GM12878 (cell line): ENCODE data around the gene ARHGEF11. TPM values are rescaled to one million over a fixed set of nuclear protein-coding genes. Genes with fewer than 3 reads are reported as not detected.

Experiments
- ATAC-seq: fragments of 200-7000 bp; cut with Tn5 transposase; 3 replicates; pipeline ENCODE4 v1.9.1; 2020; ENCODE audit warnings: mild to moderate bottlenecking, moderate library complexity
- BruUV-seq: library from RNA; stranded (reverse); fragments of 400-500 nt; replicated peaks from 2 replicates; lab custom pipeline; 2021; lab: Mats Ljungman, UMichigan
- CTCF ChIA-PET: fragments of 300-600 bp; sonication (Branson Sonifier 250); formaldehyde crosslinking; extraction: SDS; loops from one replicate; lab custom pipeline; 2021; ENCODE audit warnings: inconsistent platforms; lab: Yijun Ruan, JAX
- POLR2A ChIA-PET: fragments of 350-600 bp; formaldehyde crosslinking; extraction: SDS; loops from one replicate; lab custom pipeline; 2021; ENCODE audit warnings: inconsistent platforms; lab: Charles Lee
- RAD21 ChIA-PET: fragments of 300-600 bp; sonication (Branson Sonifier 250); formaldehyde crosslinking; loops from one replicate; lab custom pipeline; 2023; ENCODE audit warnings: antibody characterized with exemption; ENCODE audit not compliant: unreplicated experiment; lab: Charles Lee
- SMC1A ChIA-PET: fragments of 300-600 bp; sonication (Branson Sonifier 250); formaldehyde crosslinking; loops from one replicate; lab custom pipeline; 2023; ENCODE audit not compliant: unreplicated experiment, uncharacterized antibody; lab: Charles Lee
- DNase-seq: peaks from one replicate; pipeline ENCODE4 v3.0.0-alpha.2; 2011; ENCODE audit warnings: low read depth, low spot score
- FAIRE-seq: peaks from 3 replicates; lab custom pipeline; 2011; peaks lifted over from hg19 to GRCh38; lab: Jason Lieb, UNC
- H2AFZ ChIP-seq: 2 replicates; pipeline ENCODE4 v1.6.0; 2011; ENCODE audit warnings: low read depth, low read length, control low read depth; ENCODE audit not compliant: control insufficient read depth
- H3K27ac ChIP-seq: 2 replicates; pipeline ENCODE4 v1.5.1; 2011; ENCODE audit warnings: control low read depth; ENCODE audit not compliant: control insufficient read depth, insufficient read depth
- H3K27me3 ChIP-seq, 2 experiments: replicated peaks in 1 of 2; 2 replicates each; pipeline versions ENCODE4 v1.6.0 to v1.6.1; 2011; ENCODE audit warnings: low read length in 1 of 2; ENCODE audit not compliant: control insufficient read depth in 2 of 2, insufficient read depth in 2 of 2
- H3K36me3 ChIP-seq, 2 experiments: 2 replicates each; pipeline ENCODE4 v1.5.1; 2011; ENCODE audit warnings: low read length in 1 of 2; ENCODE audit not compliant: control insufficient read depth in 2 of 2, insufficient read depth in 2 of 2
- H3K4me1 ChIP-seq: 2 replicates; pipeline ENCODE4 v1.6.1; 2011; ENCODE audit warnings: mild to moderate bottlenecking, low read length, moderate library complexity, mixed read lengths; ENCODE audit not compliant: control insufficient read depth, insufficient read depth
- H3K4me2 ChIP-seq: 2 replicates; pipeline ENCODE4 v1.6.0; 2011; ENCODE audit warnings: control low read depth; ENCODE audit not compliant: control insufficient read depth, insufficient read depth
- H3K4me3 ChIP-seq: fragments of 200-600 bp; sonication (generic); 2 replicates; pipeline ENCODE4 v1.5.1; 2016
- H3K79me2 ChIP-seq: 2 replicates; pipeline ENCODE4 v1.6.0; 2011; ENCODE audit warnings: low read length; ENCODE audit not compliant: control insufficient read depth, insufficient read depth
- H3K9ac ChIP-seq: 2 replicates; pipeline ENCODE4 v1.8.0; 2011; ENCODE audit warnings: low read length, control low read depth, mixed read lengths; ENCODE audit not compliant: control insufficient read depth, insufficient read depth
- H3K9me3 ChIP-seq: replicated peaks from 3 replicates; pipeline ENCODE4 v1.5.1; 2011; ENCODE audit warnings: mild to moderate bottlenecking, low read length; ENCODE audit not compliant: control insufficient read depth, insufficient read depth
- H4K20me1 ChIP-seq: 2 replicates; pipeline ENCODE4 v1.6.0; 2011; ENCODE audit not compliant: control insufficient read depth, insufficient read depth
- EGR1 ChIP-seq, 2 experiments: IDR thresholded peaks; 1 replicate in 1 of 2; 2 replicates in 1 of 2; pipeline ENCODE4 v1.6.1; 2011 to 2012; ENCODE audit warnings: low read depth in 2 of 2, low read length in 2 of 2, borderline replicate concordance in 1 of 2, mild to moderate bottlenecking in 1 of 2, moderate library complexity in 1 of 2
- FOXM1 ChIP-seq: IDR thresholded peaks from 2 replicates; pipeline ENCODE4 v1.6.1; 2012; ENCODE audit warnings: low read depth, mild to moderate bottlenecking, inconsistent platforms, low read length, moderate library complexity
- IKZF2 ChIP-seq, 2 experiments: fragments of 450-650 bp; IDR thresholded peaks; 2 replicates each; pipeline ENCODE4 v1.6.1; 2017; ENCODE audit warnings: mild to moderate bottlenecking in 2 of 2, moderate library complexity in 2 of 2
- KAT2A ChIP-seq: conservative IDR thresholded peaks from 2 replicates; pipeline ENCODE4 v1.6.1; 2011; ENCODE audit warnings: low read depth, low read length; ENCODE audit not compliant: control insufficient read depth
- MEF2B ChIP-seq: fragments of 450-650 bp; IDR thresholded peaks from 2 replicates; pipeline ENCODE4 v1.6.1; 2018; ENCODE audit warnings: mild to moderate bottlenecking, moderate library complexity; ENCODE audit not compliant: partially characterized antibody, poor library complexity, severe bottlenecking
- PBX3 ChIP-seq: IDR thresholded peaks from 2 replicates; pipeline ENCODE4 v1.6.1; 2011; ENCODE audit warnings: mild to moderate bottlenecking, low read depth, low read length, moderate library complexity; ENCODE audit not compliant: insufficient replicate concordance
- RB1 ChIP-seq: fragments of 450-650 bp; formaldehyde crosslinking; IDR thresholded peaks from 2 replicates; pipeline ENCODE4 v1.6.1; 2017; ENCODE audit warnings: mild to moderate bottlenecking, borderline replicate concordance
- SIN3A ChIP-seq: IDR thresholded peaks from 2 replicates; pipeline ENCODE4 v1.6.1; 2012; ENCODE audit warnings: low read depth, low read length, improper control_type of control experiment
- SREBF2 ChIP-seq: IDR thresholded peaks from 2 replicates; pipeline ENCODE4 v1.6.1; 2012; ENCODE audit warnings: mild to moderate bottlenecking, low read length
- WRNIP1 ChIP-seq: IDR thresholded peaks from 2 replicates; pipeline ENCODE4 v1.6.1; 2011; ENCODE audit warnings: low read depth, low read length, improper control_type of control experiment, borderline replicate concordance
- YBX1 ChIP-seq: fragments of 450-650 bp; IDR thresholded peaks from 2 replicates; pipeline ENCODE4 v1.6.1; 2016; ENCODE audit warnings: antibody characterized with exemption
- ZBTB33 ChIP-seq: fragments of 450-650 bp; IDR thresholded peaks from 2 replicates; pipeline ENCODE4 v1.6.1; 2017; ENCODE audit warnings: mild to moderate bottlenecking
- ZNF207 ChIP-seq: fragments of 450-650 bp; IDR thresholded peaks from 2 replicates; pipeline ENCODE4 v1.6.1; 2014; ENCODE audit warnings: antibody characterized with exemption, mild to moderate bottlenecking, borderline replicate concordance
- WGBS: methylation state at CpG from one replicate; pipeline ENCODE4 v1.1.6; 2016; ENCODE audit warnings: low lambda C conversion rate; ENCODE audit not compliant: insufficient replicate concordance, insufficient coverage; ENCODE audit errors: missing lambda C conversion rate; 5-methylcytosine and 5-hydroxymethylcytosine counted together
- in situ Hi-C: fragments of 300-500 bp; cut with MboI; formaldehyde crosslinking; loops from 9 replicates; pipeline ENCODE4 v1.14.3; 2018; ENCODE audit warnings: mixed read lengths
- intact Hi-C: fragments of 100-400 bp; cut with micrococcal nuclease; formaldehyde crosslinking; loops from one replicate; pipeline ENCODE4 v1.14.2; 2022; ENCODE audit not compliant: unreplicated experiment
- polyA plus RNA-seq, 11 experiments: library from polyadenylated mRNA; depleted of rRNA in 4 of 11; unstranded in 6 of 11; stranded (reverse) in 5 of 11; fragments of >200 nt; fragmentation: Nextera tagmentation in 4 of 11; fragmentation: Illumina TruSeq in 1 of 11; extraction: Ambion mirVana in 4 of 11; extraction: Trizol in 1 of 11; gene quantifications; 1 replicate in 1 of 11; 2 replicates in 10 of 11; pipeline versions ENCODE4 v1.2.1 to v1.2.3, GENCODE V29; 2011 to 2016; ENCODE audit warnings: inconsistent platforms in 2 of 11, missing spikeins in 2 of 11, low read depth in 1 of 11
- total RNA-seq, 4 experiments: library from RNA; depleted of rRNA in 3 of 4; stranded (reverse); fragments of >200 nt in 3 of 4; fragmentation: Illumina TruSeq in 1 of 4; extraction: Trizol in 1 of 4; gene quantifications; 2 replicates each; pipeline versions ENCODE4 v1.2.1 to v1.2.3, GENCODE V29; 2013 to 2021

Gene ARHGEF11
- total and polyA plus RNA-seq, 10 of the 15 experiments (the other 5 are each of a cell fraction or from before 2014, with no cell fraction given), result 0.05 to 12.7 (median 1.8) TPM

GRCh38 chr1:157077394-157077793 lies 31.9 kb upstream of the ARHGEF11 start:
- intact Hi-C loops, result no loop called here
- RAD21 ChIA-PET, result no interaction called here

More at GRCh38 chr1:157077394-157077793, 31.9 kb upstream of the ARHGEF11 start:
- Histone ChIP-seq H3K9ac (no peak overlapping the region), H3K4me3 (no peak overlapping the region), H2AFZ (no peak overlapping the region), H3K79me2 (no peaks in the 10 kb centered on the region), H3K27ac (no peak overlapping the region), H3K36me3 (no peaks in the 10 kb centered on the region), H3K4me2 (no peak overlapping the region), H4K20me1 (no peaks in the 10 kb centered on the region), H3K27me3 (no peaks in the 10 kb centered on the region), H3K4me1 (no peaks in the 10 kb centered on the region), H3K9me3 (no peaks in the 10 kb centered on the region)
- TF ChIP-seq YBX1, result no peak
- no peak for TF ChIP-seq IKZF2 (IDR thresholded peaks at IDR 0.05)
- TF ChIP-seq ZNF207, result no peak
- no peak for TF ChIP-seq MEF2B
- no peak for TF ChIP-seq SREBF2
- TF ChIP-seq SIN3A, result no peak
- no peak for TF ChIP-seq RB1
- TF ChIP-seq PBX3, result no peak
- no peak for TF ChIP-seq KAT2A
- TF ChIP-seq FOXM1, result no peak
- TF ChIP-seq ZBTB33, result no peak
- no peak for TF ChIP-seq EGR1 (IDR thresholded peaks at IDR 0.05; ENCODE audit: borderline replicate concordance in 1 of 2, low read depth in 2 of 2, low read length in 2 of 2)
- TF ChIP-seq WRNIP1, result no peak
- SMC1A ChIA-PET, result interaction anchor here (0.8 kb wide), 1 partner anchor 64 kb away, joined by 3 read pairs; no protein-coding TSS in a partner anchor
- FAIRE-seq, result no peak
- in situ Hi-C loops, result no loop called here
- POLR2A ChIA-PET, result interaction anchor here (0.6 kb wide), 1 partner anchor 239 kb away, joined by 3 read pairs; no protein-coding TSS in a partner anchor
- 40% methylated on average over 1 of the region's 1 CpG for WGBS
- DNase-seq, result no peak
- BruUV-seq, result no TSS peak
- CTCF ChIA-PET, result interaction anchor here (1.4 kb wide), 1 partner anchor 13 kb away, joined by 7 read pairs; no protein-coding TSS in a partner anchor
- no peak for ATAC-seq
